SK-N-SH (cell line): Measurements from ENCODE around the gene JAK1. TPM values are rescaled to one million over a fixed set of nuclear protein-coding genes. Genes with fewer than 3 reads are reported as not detected.

Experiments
- CTCF ChIA-PET: fragments of 300-600, 350-600 bp; formaldehyde crosslinking; extraction: SDS; loops from one replicate; lab custom pipeline; 2021; lab: Yijun Ruan, JAX
- POLR2A ChIA-PET: fragments of 350-600 bp; sonication (Branson Sonifier 250); formaldehyde crosslinking; extraction: SDS; loops from one replicate; lab custom pipeline; 2020; ENCODE audit warnings: antibody characterized with exemption, inconsistent platforms; lab: Yijun Ruan, JAX
- DNase-seq: peaks from one replicate; pipeline ENCODE4 v3.0.0; 2012
- H2AFZ ChIP-seq: fragments of 200-600 bp; sonication (generic); 2 replicates; pipeline ENCODE4 v1.8.1; 2016; ENCODE audit warnings: antibody characterized with exemption, mild to moderate bottlenecking, low read depth
- H3F3A ChIP-seq: fragments of 200-600 bp; sonication (generic); replicated peaks from 2 replicates; pipeline ENCODE3; 2016; ENCODE audit warnings: antibody characterized with exemption, mild to moderate bottlenecking; ENCODE audit not compliant: insufficient read depth
- H3K27ac ChIP-seq, 2 experiments: fragments of 200-500 bp in 1 of 2; fragments of 200-600 bp in 1 of 2; sonication (Bioruptor generic) in 1 of 2; sonication (generic), shearing (Covaris generic) in 1 of 2; 2 replicates each; pipeline versions ENCODE4 v1.5.1 to v1.6.1; 2014 to 2016; ENCODE audit warnings: low read depth in 2 of 2, inconsistent platforms in 1 of 2, low read length in 1 of 2, mild to moderate bottlenecking in 1 of 2, mixed read lengths in 1 of 2
- H3K27me3 ChIP-seq: fragments of 200-600 bp; sonication (generic), shearing (Covaris generic); 2 replicates; pipeline ENCODE4 v1.6.1; 2016; ENCODE audit warnings: mixed run types; ENCODE audit not compliant: insufficient read depth
- H3K36me3 ChIP-seq, 2 experiments: fragments of 200-500 bp in 1 of 2; fragments of 200-600 bp in 1 of 2; sonication (Bioruptor generic) in 1 of 2; sonication (generic) in 1 of 2; replicated peaks in 1 of 2; 2 replicates each; pipeline versions ENCODE3 to v1.5.1; 2014 to 2016; ENCODE audit warnings: low read length in 1 of 2, mild to moderate bottlenecking in 1 of 2; ENCODE audit not compliant: insufficient read depth in 2 of 2, control insufficient read depth in 1 of 2
- H3K4me1 ChIP-seq, 2 experiments: fragments of 200-500 bp in 1 of 2; fragments of 200-600 bp in 1 of 2; sonication (Bioruptor generic) in 1 of 2; sonication (generic), shearing (Covaris generic) in 1 of 2; 2 replicates each; pipeline versions ENCODE4 v1.5.1 to v1.6.1; 2014 to 2016; ENCODE audit warnings: low read depth in 1 of 2, low read length in 1 of 2, mixed run types in 1 of 2; ENCODE audit not compliant: insufficient read depth in 2 of 2, control insufficient read depth in 1 of 2
- H3K4me2 ChIP-seq: fragments of 200-600 bp; sonication (generic), shearing (Covaris generic); 2 replicates; pipeline ENCODE4 v1.6.1; 2017; ENCODE audit warnings: mixed run types
- H3K4me3 ChIP-seq, 2 experiments: fragments of 200-500 bp in 1 of 2; fragments of 200-600 bp in 1 of 2; sonication (Bioruptor generic) in 1 of 2; sonication (generic), shearing (Covaris generic) in 1 of 2; 2 replicates each; pipeline versions ENCODE4 v1.5.1 to v1.8.1; 2014 to 2016; ENCODE audit warnings: low read depth in 2 of 2, inconsistent platforms in 1 of 2, low read length in 1 of 2, mild to moderate bottlenecking in 1 of 2, mixed read lengths in 1 of 2, moderate library complexity in 1 of 2
- H3K79me2 ChIP-seq: fragments of 200-600 bp; sonication (generic); 2 replicates; pipeline ENCODE4 v1.8.1; 2017; ENCODE audit warnings: mild to moderate bottlenecking; ENCODE audit not compliant: insufficient read depth
- H3K9ac ChIP-seq: fragments of 200-600 bp; sonication (generic); 2 replicates; pipeline ENCODE4 v1.6.1; 2017; ENCODE audit warnings: mixed run types
- H3K9me2 ChIP-seq: fragments of 200-600 bp; sonication (generic); 2 replicates; pipeline ENCODE4 v1.6.1; 2017; ENCODE audit warnings: mixed run types
- H3K9me3 ChIP-seq: fragments of 200-600 bp; sonication (generic); 2 replicates; pipeline ENCODE4 v1.6.1; 2017; ENCODE audit warnings: mixed run types, mild to moderate bottlenecking, moderate library complexity
- H4K20me1 ChIP-seq: fragments of 200-600 bp; sonication (generic); 2 replicates; pipeline ENCODE4 v1.6.1; 2017; ENCODE audit warnings: mild to moderate bottlenecking, mixed run types; ENCODE audit not compliant: insufficient read depth
- CHD2 ChIP-seq: fragments of 150-350 bp; IDR thresholded peaks from 2 replicates; pipeline ENCODE4 v1.6.1; 2018; ENCODE audit warnings: low read length; ENCODE audit not compliant: partially characterized antibody
- EP300 ChIP-seq, 2 experiments: IDR thresholded peaks; 2 replicates each; pipeline versions ENCODE4 v1.4.0 to v1.6.1; 2012; ENCODE audit warnings: borderline replicate concordance in 1 of 2, low read depth in 1 of 2, low read length in 1 of 2
- EZH2phosphoT487 ChIP-seq: fragments of 200-600 bp; sonication (generic); IDR thresholded peaks from 2 replicates; pipeline ENCODE4 v1.6.1; 2017; ENCODE audit warnings: low read depth, mixed run types, mild to moderate bottlenecking, antibody characterized with exemption, moderate library complexity, borderline replicate concordance
- FOSL2 ChIP-seq: IDR thresholded peaks from 2 replicates; pipeline ENCODE4 v1.4.0; 2012; ENCODE audit warnings: low read depth, mild to moderate bottlenecking, moderate library complexity, borderline replicate concordance
- FOXJ3 ChIP-seq: sonication (generic); formaldehyde crosslinking; IDR thresholded peaks from 2 replicates; pipeline ENCODE4 v1.5.1; 2020; ENCODE audit warnings: mild to moderate bottlenecking, missing genetic modification reagents
- FOXM1 ChIP-seq: IDR thresholded peaks from 2 replicates; pipeline ENCODE4 v1.4.0; 2012; ENCODE audit warnings: low read depth, mild to moderate bottlenecking
- GABPA ChIP-seq: IDR thresholded peaks from 2 replicates; pipeline ENCODE4 v1.4.0; 2012; ENCODE audit warnings: low read depth, mild to moderate bottlenecking
- GATA2 ChIP-seq: sonication (generic); formaldehyde crosslinking; IDR thresholded peaks from 2 replicates; pipeline ENCODE4 v1.5.0; 2020; ENCODE audit warnings: mild to moderate bottlenecking, missing genetic modification reagents
- MAX ChIP-seq: IDR thresholded peaks from 2 replicates; pipeline ENCODE4 v1.4.0; 2012; ENCODE audit warnings: low read depth
- MEF2A ChIP-seq: IDR thresholded peaks from 2 replicates; pipeline ENCODE4 v1.4.0; 2012; ENCODE audit warnings: low read depth, borderline replicate concordance
- MXI1 ChIP-seq: IDR thresholded peaks from 2 replicates; pipeline ENCODE4 v1.6.1; 2012; ENCODE audit warnings: mild to moderate bottlenecking, low read depth, low read length, improper control_type of control experiment
- RCOR1 ChIP-seq: fragments of 150-350 bp; IDR thresholded peaks from 2 replicates; pipeline ENCODE4 v1.6.1; 2017; ENCODE audit warnings: antibody characterized with exemption, low read length
- RFX5 ChIP-seq: IDR thresholded peaks from 2 replicates; pipeline ENCODE4 v1.6.1; 2012; ENCODE audit warnings: mild to moderate bottlenecking, improper control_type of control experiment, low read length
- TAF1 ChIP-seq: IDR thresholded peaks from 2 replicates; pipeline ENCODE4 v1.6.1; 2012; ENCODE audit warnings: low read depth, mild to moderate bottlenecking, low read length, moderate library complexity, borderline replicate concordance
- TEAD4 ChIP-seq: IDR thresholded peaks from 2 replicates; pipeline ENCODE4 v1.4.0; 2012; ENCODE audit warnings: mild to moderate bottlenecking, borderline replicate concordance; ENCODE audit not compliant: insufficient read depth
- YY1 ChIP-seq: IDR thresholded peaks from 2 replicates; pipeline ENCODE4 v1.4.0; 2012; ENCODE audit warnings: low read depth, mild to moderate bottlenecking
- WGBS: methylation state at CpG from one replicate; pipeline ENCODE4 v1.1.6; 2017; ENCODE audit warnings: low lambda C conversion rate; 5-methylcytosine and 5-hydroxymethylcytosine counted together
- polyA plus RNA-seq, 3 experiments: library from polyadenylated mRNA; depleted of rRNA; stranded (reverse); fragments of >200 nt; gene quantifications; 2 replicates each; pipeline ENCODE4 v1.2.3, GENCODE V29; 2012
- TF ChIP-seq, protein P1 (sequence below): fragments of 150-350 bp; IDR thresholded peaks from 2 replicates; pipeline ENCODE4 v1.6.1; 2017; ENCODE audit warnings: antibody characterized with exemption, low read length, low read depth, borderline replicate concordance
- TF ChIP-seq, protein P2 (sequence below): fragments of 150-350 bp; IDR thresholded peaks from 2 replicates; pipeline ENCODE4 v1.6.1; 2016; ENCODE audit warnings: mild to moderate bottlenecking, low read depth, low read length
- TF ChIP-seq, protein P3 (sequence below): IDR thresholded peaks from 2 replicates; pipeline ENCODE4 v1.4.0; 2012; ENCODE audit warnings: low read depth, borderline replicate concordance

JAK1 gene
- polyA plus RNA-seq, 1 of the 3 experiments (the other 2 are of a cell fraction), result 47.5 TPM

DNA sequence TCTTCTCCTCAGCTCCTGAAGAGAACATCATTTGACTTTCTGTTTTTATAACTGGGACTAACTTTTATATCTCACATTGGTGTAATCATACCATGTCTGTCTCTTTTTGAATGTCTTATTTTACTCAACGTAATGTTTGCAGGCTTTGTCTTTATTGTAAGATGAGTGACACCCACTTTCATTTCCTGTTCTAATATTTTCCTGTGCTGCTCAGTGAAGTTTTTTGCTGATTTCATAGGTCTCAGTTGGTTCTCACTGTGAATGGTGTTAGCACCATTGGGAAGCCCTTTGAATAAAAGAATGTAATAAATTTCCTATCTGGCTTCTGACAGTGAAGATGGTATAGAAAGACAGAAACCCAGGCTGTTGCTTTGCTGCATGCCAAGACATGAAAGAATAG, 137.5 kb downstream of the JAK1 start:
- CTCF ChIA-PET, result interaction anchor here (1.6 kb wide), 1 partner anchor 560 kb away, joined by 5 read pairs; no protein-coding TSS in a partner anchor
- H3F3A ChIP-seq, result no peaks in the 10 kb centered on the region
- no peaks in the 10 kb centered on the region for H3K79me2 ChIP-seq
- 94% methylated on average over 1 of the region's 1 CpG for WGBS
- no peak overlapping the region for H3K4me3 ChIP-seq
- POLR2A ChIA-PET, result no interaction called here
- H3K27ac ChIP-seq, result no peak overlapping the region
- H3K36me3 ChIP-seq, result peaks cover 29 to 35% of the 10 kb centered on the region in 2 experiments
- H3K9me3 ChIP-seq, result no peaks in the 10 kb centered on the region
- H3K4me2 ChIP-seq, result no peak overlapping the region
- H3K9ac ChIP-seq, result no peak overlapping the region
- no peak overlapping the region for H2AFZ ChIP-seq
- no peaks in the 10 kb centered on the region; a peak in 2 of 4 replicates for H3K4me1 ChIP-seq
- no peak for TF ChIP-seq TAF1
- no peak for TF ChIP-seq EP300 (IDR thresholded peaks at IDR 0.05; ENCODE audit: borderline replicate concordance in 1 of 2, low read depth in 1 of 2, low read length in 1 of 2)
- TF ChIP-seq MAX, result no peak
- TF ChIP-seq FOSL2, result no peak
- no peak for TF ChIP-seq MEF2A
- TF ChIP-seq TEAD4, result no peak
- TF ChIP-seq, protein P1, sequence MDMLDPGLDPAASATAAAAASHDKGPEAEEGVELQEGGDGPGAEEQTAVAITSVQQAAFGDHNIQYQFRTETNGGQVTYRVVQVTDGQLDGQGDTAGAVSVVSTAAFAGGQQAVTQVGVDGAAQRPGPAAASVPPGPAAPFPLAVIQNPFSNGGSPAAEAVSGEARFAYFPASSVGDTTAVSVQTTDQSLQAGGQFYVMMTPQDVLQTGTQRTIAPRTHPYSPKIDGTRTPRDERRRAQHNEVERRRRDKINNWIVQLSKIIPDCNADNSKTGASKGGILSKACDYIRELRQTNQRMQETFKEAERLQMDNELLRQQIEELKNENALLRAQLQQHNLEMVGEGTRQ, result no peak
- TF ChIP-seq EZH2phosphoT487, result no peak
- TF ChIP-seq RFX5, result no peak
- TF ChIP-seq FOXJ3 (CRISPR knock-in tag), result no peak
- no peak for TF ChIP-seq GATA2 (CRISPR knock-in tag)
- no peak for TF ChIP-seq CHD2
- no peak for TF ChIP-seq YY1
- TF ChIP-seq, protein P2, sequence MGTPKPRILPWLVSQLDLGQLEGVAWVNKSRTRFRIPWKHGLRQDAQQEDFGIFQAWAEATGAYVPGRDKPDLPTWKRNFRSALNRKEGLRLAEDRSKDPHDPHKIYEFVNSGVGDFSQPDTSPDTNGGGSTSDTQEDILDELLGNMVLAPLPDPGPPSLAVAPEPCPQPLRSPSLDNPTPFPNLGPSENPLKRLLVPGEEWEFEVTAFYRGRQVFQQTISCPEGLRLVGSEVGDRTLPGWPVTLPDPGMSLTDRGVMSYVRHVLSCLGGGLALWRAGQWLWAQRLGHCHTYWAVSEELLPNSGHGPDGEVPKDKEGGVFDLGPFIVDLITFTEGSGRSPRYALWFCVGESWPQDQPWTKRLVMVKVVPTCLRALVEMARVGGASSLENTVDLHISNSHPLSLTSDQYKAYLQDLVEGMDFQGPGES, result no peak
- no peak for TF ChIP-seq FOXM1
- no peaks in the 10 kb centered on the region for H3K9me2 ChIP-seq
- H4K20me1 ChIP-seq, result no peaks in the 10 kb centered on the region
- DNase-seq, result no peak
- no peaks in the 10 kb centered on the region for H3K27me3 ChIP-seq

GRCh38 chr1:64826991-64827390, 139.4 kb downstream of the JAK1 start:
- 94% methylated on average over 5 of the region's 5 CpGs for WGBS
- Histone ChIP-seq H3F3A (peaks cover 3% of the 10 kb centered on the region), H4K20me1 (no peaks in the 10 kb centered on the region), H3K36me3 (peaks cover 10 to 17% of the 10 kb centered on the region in 2 experiments), H3K9me3 (no peaks in the 10 kb centered on the region), H3K79me2 (no peaks in the 10 kb centered on the region)
- CTCF ChIA-PET, result interaction anchor here (1.0 to 1.3 kb wide), 2 partner anchors 18 to 1210 kb away, joined by 3 to 4 read pairs; no protein-coding TSS in a partner anchor
- TF ChIP-seq GABPA, result no peak
- TF ChIP-seq GATA2 (CRISPR knock-in tag), result no peak
- TF ChIP-seq EP300 (IDR thresholded peaks at IDR 0.05; ENCODE audit: borderline replicate concordance in 1 of 2, low read depth in 1 of 2, low read length in 1 of 2), result no peak
- no peak for TF ChIP-seq TAF1
- TF ChIP-seq, protein P3, sequence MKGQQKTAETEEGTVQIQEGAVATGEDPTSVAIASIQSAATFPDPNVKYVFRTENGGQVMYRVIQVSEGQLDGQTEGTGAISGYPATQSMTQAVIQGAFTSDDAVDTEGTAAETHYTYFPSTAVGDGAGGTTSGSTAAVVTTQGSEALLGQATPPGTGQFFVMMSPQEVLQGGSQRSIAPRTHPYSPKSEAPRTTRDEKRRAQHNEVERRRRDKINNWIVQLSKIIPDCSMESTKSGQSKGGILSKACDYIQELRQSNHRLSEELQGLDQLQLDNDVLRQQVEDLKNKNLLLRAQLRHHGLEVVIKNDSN, result no peak
- TF ChIP-seq RCOR1, result no peak
- TF ChIP-seq YY1, result no peak
- no peak for TF ChIP-seq MXI1
- TF ChIP-seq, all 33 proteins: peak for 0
- no peak for DNase-seq
- no peaks in the 10 kb centered on the region; a peak in 2 of 4 replicates for H3K4me1 ChIP-seq
- no peak overlapping the region for H3K4me2 ChIP-seq
- H2AFZ ChIP-seq, result no peak overlapping the region
- H3K9ac ChIP-seq, result no peak overlapping the region
- no peak overlapping the region for H3K4me3 ChIP-seq
- POLR2A ChIA-PET, result no interaction called here
- no peak overlapping the region for H3K27ac ChIP-seq
- H3K9me2 ChIP-seq, result no peaks in the 10 kb centered on the region
- no peaks in the 10 kb centered on the region for H3K27me3 ChIP-seq
